ENCODE measurements around the gene COQ7. TPM values are rescaled to one million over a fixed set of nuclear protein-coding genes. Genes with fewer than 3 reads are reported as not detected.

COQ7 gene
- total RNA-seq, 1 donor from 2014 or later, result 22.0 TPM

GRCh38 chr16:19115148-19116021 is 48.0 kb downstream of the COQ7 start:
- DNase-seq (ENCODE audit: low read depth), result no peak
- peak overlapping the region; percentile 47 for H3K4me3 ChIP-seq (ENCODE audit: low read depth, low read length)
- TF ChIP-seq, protein P1, sequence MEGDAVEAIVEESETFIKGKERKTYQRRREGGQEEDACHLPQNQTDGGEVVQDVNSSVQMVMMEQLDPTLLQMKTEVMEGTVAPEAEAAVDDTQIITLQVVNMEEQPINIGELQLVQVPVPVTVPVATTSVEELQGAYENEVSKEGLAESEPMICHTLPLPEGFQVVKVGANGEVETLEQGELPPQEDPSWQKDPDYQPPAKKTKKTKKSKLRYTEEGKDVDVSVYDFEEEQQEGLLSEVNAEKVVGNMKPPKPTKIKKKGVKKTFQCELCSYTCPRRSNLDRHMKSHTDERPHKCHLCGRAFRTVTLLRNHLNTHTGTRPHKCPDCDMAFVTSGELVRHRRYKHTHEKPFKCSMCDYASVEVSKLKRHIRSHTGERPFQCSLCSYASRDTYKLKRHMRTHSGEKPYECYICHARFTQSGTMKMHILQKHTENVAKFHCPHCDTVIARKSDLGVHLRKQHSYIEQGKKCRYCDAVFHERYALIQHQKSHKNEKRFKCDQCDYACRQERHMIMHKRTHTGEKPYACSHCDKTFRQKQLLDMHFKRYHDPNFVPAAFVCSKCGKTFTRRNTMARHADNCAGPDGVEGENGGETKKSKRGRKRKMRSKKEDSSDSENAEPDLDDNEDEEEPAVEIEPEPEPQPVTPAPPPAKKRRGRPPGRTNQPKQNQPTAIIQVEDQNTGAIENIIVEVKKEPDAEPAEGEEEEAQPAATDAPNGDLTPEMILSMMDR (IDR thresholded peaks at IDR 0.05; ENCODE audit: insufficient read depth, low read length, poor library complexity, severe bottlenecking), result no peak
- H3K36me3 ChIP-seq (ENCODE audit: control insufficient read depth, insufficient read depth, low read length), result no peaks in the 10 kb centered on the region
- H3K27me3 ChIP-seq (ENCODE audit: control insufficient read depth, insufficient read depth, low read length), result no peaks in the 10 kb centered on the region

DNA sequence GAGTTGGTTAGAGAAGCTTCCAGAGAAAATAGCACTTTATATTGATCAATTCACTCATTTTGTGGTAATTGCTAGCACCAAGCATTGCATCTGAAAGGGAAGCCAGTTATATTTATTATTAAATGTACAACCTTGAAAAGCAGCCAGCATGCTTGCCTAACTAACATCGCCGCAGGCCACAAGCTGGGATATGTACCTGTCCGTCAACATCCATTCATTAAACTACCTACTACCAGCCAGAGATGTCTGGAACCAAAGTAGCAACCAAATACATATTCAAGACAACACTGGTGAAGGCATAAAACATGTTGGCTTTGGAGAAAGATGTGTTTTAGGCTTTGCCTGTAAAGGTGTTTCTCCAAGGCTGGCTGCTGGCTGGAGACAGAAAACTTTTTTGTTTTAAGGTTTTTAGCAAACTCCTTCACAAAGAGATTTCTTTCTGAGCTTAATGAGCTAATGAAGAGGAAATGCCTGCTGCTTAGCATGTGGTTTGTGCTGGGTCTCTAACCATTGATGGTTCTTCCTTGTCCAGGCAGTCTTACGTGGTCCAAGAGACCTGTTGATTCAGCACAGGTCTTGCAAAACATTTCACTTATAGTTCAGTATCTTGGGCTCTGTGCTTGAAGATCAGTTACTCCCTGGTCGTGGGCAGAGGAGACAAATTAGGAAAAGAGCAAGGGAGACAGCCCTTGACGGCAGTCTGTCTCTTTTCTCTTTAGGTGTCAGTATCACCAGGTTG is 49.5 kb downstream of the COQ7 start:
- no peak overlapping the region for H3K4me3 ChIP-seq (ENCODE audit: low read depth, low read length)
- no peak for DNase-seq (ENCODE audit: low read depth)

GRCh38 chr16:19118938-19119431 is 51.6 kb downstream of the COQ7 start:
- no peaks in the 10 kb centered on the region for H3K27me3 ChIP-seq (ENCODE audit: control insufficient read depth, insufficient read depth, low read length)
- TF ChIP-seq, protein P1 (IDR thresholded peaks at IDR 0.05; ENCODE audit: insufficient read depth, low read length, poor library complexity, severe bottlenecking), result no peak
- DNase-seq (ENCODE audit: low read depth), result peak; percentile 76

More for the DNA sequence above, 49.5 kb downstream of the COQ7 start:
- TF ChIP-seq, protein P1 (IDR thresholded peaks at IDR 0.05; ENCODE audit: insufficient read depth, low read length, poor library complexity, severe bottlenecking), result no peak
- Histone ChIP-seq H3K36me3 (ENCODE audit: control insufficient read depth, insufficient read depth, low read length) (peaks cover 1% of the 10 kb centered on the region), H3K27me3 (ENCODE audit: control insufficient read depth, insufficient read depth, low read length) (no peaks in the 10 kb centered on the region)

GRCh38 chr16:19119564-19119963 is 52.1 kb downstream of the COQ7 start:
- DNase-seq (ENCODE audit: low read depth), result no peak
- no peak overlapping the region for H3K4me3 ChIP-seq (ENCODE audit: low read depth, low read length)
- TF ChIP-seq, protein P1 (IDR thresholded peaks at IDR 0.05; ENCODE audit: insufficient read depth, low read length, poor library complexity, severe bottlenecking), result no peak
- H3K36me3 ChIP-seq (ENCODE audit: control insufficient read depth, insufficient read depth, low read length), result peaks cover 1% of the 10 kb centered on the region
- no peaks in the 10 kb centered on the region for H3K27me3 ChIP-seq (ENCODE audit: control insufficient read depth, insufficient read depth, low read length)

More at GRCh38 chr16:19118938-19119431, 51.6 kb downstream of the COQ7 start:
- peak overlapping the region; percentile 40 for H3K4me3 ChIP-seq (ENCODE audit: low read depth, low read length)
- H3K36me3 ChIP-seq (ENCODE audit: control insufficient read depth, insufficient read depth, low read length), result peaks cover 1% of the 10 kb centered on the region

DNA sequence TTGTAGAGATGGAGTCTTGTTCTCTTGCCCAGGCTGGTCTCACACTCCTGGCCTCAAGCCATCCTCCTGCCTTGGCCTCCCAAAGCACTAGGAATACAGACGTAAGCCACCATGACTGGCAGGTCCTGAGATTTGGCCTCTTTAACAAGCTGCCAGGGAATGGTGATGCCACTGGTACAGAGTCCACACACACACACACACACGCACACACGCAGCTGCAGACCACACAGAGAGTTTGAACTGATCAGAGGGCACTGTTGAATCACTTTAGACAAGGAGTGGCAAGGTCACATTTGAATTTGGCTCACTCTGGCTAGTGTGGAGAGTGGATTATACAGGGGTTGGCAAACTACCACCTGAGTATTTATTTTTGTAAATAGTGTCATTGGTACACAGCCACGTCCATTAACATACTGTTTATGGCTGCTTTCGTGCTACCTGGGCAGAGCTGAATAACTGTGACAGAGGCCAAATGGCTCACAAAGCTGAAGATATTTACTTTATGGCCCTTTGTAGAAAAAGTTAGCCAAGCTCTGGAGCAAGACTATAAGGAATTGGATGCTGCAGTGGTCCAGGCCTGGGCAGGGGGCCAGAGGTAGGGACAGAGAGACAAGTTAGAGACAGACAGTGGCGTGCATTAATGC is 56.2 kb downstream of the COQ7 start:
- no peak for DNase-seq (ENCODE audit: low read depth)
- TF ChIP-seq, protein P1 (IDR thresholded peaks at IDR 0.05; ENCODE audit: insufficient read depth, low read length, poor library complexity, severe bottlenecking), result no peak

More for the DNA sequence above, 56.2 kb downstream of the COQ7 start:
- no peaks in the 10 kb centered on the region for H3K27me3 ChIP-seq (ENCODE audit: control insufficient read depth, insufficient read depth, low read length)
- no peak overlapping the region for H3K4me3 ChIP-seq (ENCODE audit: low read depth, low read length)
- H3K36me3 ChIP-seq (ENCODE audit: control insufficient read depth, insufficient read depth, low read length), result peaks cover 1% of the 10 kb centered on the region
